ENCODE measurements around the gene LRRTM4.
A peak's percentile ranks its signal among the peaks of the same experiment; 100 is the strongest.

LRRTM4 gene

GRCh38 chr2:76977846-76978727 lies 544.1 kb downstream of the LRRTM4 start:
- DNase-seq, result no peak

GRCh38 chr2:76975752-76976151 lies 546.4 kb downstream of the LRRTM4 start:
- DNase-seq, result no peak

- DNase-seq, result no peak
Observed at GRCh38 chr2:76973610-76974009, 548.6 kb downstream of the LRRTM4 start.

GRCh38 chr2:76965772-76966171 lies 556.4 kb downstream of the LRRTM4 start:
- DNase-seq, result no peak

GRCh38 chr2:76958749-76959148 lies 563.4 kb downstream of the LRRTM4 start:
- DNase-seq, result no peak

- DNase-seq, result peak; percentile 6 to 64
Observed at GRCh38 chr2:76953733-76954347, 568.3 kb downstream of the LRRTM4 start.

- DNase-seq, result no peak
Observed at GRCh38 chr2:76946631-76947145, 575.5 kb downstream of the LRRTM4 start.

- no peak for DNase-seq
Observed at GRCh38 chr2:76940559-76940958, 581.6 kb downstream of the LRRTM4 start.

- DNase-seq, result no peak
Observed at GRCh38 chr2:76938153-76938552, 584.0 kb downstream of the LRRTM4 start.

GRCh38 chr2:76932550-76932949 lies 589.6 kb downstream of the LRRTM4 start:
- DNase-seq, result no peak

GRCh38 chr2:76930056-76930744 lies 592.0 kb downstream of the LRRTM4 start:
- no peak for DNase-seq

GRCh38 chr2:76928026-76928425 lies 594.1 kb downstream of the LRRTM4 start:
- DNase-seq, result no peak

- DNase-seq, result no peak
Observed at GRCh38 chr2:76921006-76921405, 601.2 kb downstream of the LRRTM4 start.

GRCh38 chr2:76895469-76895868 lies 626.7 kb downstream of the LRRTM4 start:
- DNase-seq, result no peak

GRCh38 chr2:76870581-76870980 lies 651.6 kb downstream of the LRRTM4 start:
- no peak for DNase-seq

GRCh38 chr2:76870011-76870410 lies 652.2 kb downstream of the LRRTM4 start:
- peak in 1 of 2 experiments; percentile 15 for DNase-seq

- DNase-seq, result no peak
Observed at GRCh38 chr2:76867854-76868253, 654.3 kb downstream of the LRRTM4 start.

GRCh38 chr2:76866464-76866863 lies 655.7 kb downstream of the LRRTM4 start:
- no peak for DNase-seq

GRCh38 chr2:76862901-76863300 lies 659.3 kb downstream of the LRRTM4 start:
- no peak for DNase-seq

GRCh38 chr2:76861708-76862107 lies 660.5 kb downstream of the LRRTM4 start:
- DNase-seq, result no peak

- DNase-seq, result no peak
Observed at GRCh38 chr2:76851000-76851399, 671.2 kb downstream of the LRRTM4 start.

- DNase-seq, result no peak
Observed at GRCh38 chr2:76849086-76849485, 673.1 kb downstream of the LRRTM4 start.

- no peak for DNase-seq
Observed at GRCh38 chr2:76839826-76840225, 682.4 kb downstream of the LRRTM4 start.
